GM18873 (cell line): ENCODE results near the gene ALDH4A1.
"Not testable (repeated sequence)": the region's sequence is repeated elsewhere in the genome, so short reads cannot be mapped to it uniquely, and the experiment has no call there.

Experiments
- ATAC-seq: cut with Tn5 transposase; IDR thresholded peaks from one replicate; pipeline ENCODE4 v1.9.1; 2021; ENCODE audit warnings: mild to moderate bottlenecking, moderate library complexity, moderate number of reproducible peaks; ENCODE audit not compliant: unreplicated experiment, low FRiP score

ALDH4A1 gene

GRCh38 chr1:18861590-18861989 is 40.8 kb downstream of the ALDH4A1 start:
- ATAC-seq, result no peak

DNA sequence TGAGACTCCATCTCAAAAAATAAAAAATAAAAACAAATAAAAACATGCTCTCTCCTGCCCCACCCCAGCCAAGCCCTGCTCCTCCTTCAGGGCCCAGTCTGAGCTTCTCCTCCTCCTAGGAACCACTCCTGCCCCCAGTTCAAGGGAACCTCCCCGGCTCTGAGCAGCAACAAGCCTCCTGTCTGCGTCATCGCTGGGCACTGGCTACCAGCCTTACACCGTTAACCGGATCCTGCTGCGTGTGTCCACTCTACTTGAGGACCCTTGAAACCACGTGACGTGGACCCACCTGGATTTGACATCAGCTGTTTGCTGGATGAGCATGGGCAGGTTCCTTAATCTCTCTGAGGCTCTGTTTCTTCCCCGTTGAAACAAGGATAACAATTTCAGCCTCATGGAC is 41.3 kb downstream of the ALDH4A1 start:
- ATAC-seq, result no peak

DNA sequence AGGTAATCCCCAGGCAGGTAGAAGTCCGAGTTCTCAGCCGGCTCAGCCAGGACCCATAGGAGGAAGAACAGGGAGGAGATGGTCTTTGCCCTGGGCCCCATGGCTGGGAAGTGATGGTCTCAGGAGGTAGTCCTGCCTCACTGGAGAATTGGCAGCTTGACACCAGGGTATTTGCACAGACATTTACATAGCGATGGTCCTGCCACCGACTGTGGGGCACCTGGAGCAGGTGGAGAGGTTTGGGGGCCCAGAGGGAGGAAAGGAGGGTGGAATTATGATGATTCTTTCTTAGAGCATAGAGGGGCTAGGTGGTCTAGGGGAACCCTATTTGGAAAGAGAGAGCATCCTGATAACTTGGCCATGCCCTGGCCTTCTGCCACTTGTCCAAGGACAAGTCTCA is 42.8 kb downstream of the ALDH4A1 start, which contains the start of gene TAS1R2:
TAS1R2 (minus strand) TSS at position 101 of the 400 bp plus-strand sequence; CDS start at position 101, 0 bp downstream.
- ATAC-seq, result no peak

DNA sequence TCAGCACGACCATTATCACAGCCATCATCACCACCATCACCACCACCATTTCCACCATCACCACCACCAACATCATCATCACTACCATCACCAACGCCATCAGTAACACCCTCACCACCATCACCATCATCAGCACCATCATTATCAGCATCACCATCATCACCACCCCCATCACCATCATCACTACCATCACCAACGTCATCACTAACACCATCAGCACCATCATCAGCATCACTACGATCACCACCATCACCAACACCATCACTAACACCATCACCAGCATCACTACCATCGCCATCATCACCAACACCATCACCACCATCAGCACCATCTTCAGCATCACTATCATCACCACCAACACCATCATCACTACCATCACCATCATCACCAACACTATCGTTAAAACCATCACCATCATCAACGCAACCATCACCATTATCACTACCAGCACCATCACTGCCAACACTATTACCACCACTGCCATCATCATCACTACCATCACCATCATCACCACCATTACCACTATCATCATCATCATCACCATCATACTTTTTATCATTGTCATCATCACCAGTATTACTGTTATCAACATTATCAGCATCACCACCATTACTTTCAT is 44.2 kb downstream of the ALDH4A1 start:
- no peak for ATAC-seq

DNA sequence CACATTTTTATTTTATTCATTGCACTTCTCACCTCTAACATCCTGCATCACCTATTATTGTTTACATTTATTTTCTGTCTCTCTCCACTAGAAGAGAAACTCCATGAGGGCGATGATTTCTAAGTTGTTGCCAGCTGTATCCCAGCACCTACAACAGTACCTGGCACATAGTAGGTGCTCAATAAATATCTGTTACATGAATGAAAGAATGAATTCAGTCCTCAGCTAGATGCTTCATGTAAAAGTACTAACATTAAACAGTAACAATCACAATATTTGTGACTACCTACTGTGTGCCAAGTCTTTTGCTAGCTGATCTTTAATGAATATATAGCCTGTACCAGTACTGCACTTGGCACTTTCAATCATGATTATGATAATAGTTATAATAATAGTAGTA is 45.9 kb downstream of the ALDH4A1 start:
- ATAC-seq, result no peak

DNA sequence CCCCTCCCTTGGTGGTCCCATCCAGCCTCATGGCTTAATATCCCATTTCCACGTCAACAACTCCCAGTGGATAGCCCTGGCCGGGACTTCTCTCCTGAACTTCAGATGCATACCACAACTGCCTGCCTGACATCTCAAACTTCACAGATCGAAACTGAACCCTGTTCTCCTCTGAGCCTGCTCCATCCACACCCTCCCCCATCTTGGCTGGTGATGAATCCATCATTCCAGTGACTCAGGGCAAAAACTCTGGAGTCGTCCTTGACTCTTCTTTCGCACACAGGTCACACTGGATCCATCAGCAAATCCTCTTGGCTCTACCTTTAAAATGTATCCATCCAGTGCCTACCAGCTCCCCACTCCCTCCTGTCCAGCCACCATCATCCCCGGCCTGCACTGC is 46.8 kb downstream of the ALDH4A1 start:
- ATAC-seq, result no peak

GRCh38 chr1:18854331-18855025 is 47.9 kb downstream of the ALDH4A1 start:
- no peak for ATAC-seq

DNA sequence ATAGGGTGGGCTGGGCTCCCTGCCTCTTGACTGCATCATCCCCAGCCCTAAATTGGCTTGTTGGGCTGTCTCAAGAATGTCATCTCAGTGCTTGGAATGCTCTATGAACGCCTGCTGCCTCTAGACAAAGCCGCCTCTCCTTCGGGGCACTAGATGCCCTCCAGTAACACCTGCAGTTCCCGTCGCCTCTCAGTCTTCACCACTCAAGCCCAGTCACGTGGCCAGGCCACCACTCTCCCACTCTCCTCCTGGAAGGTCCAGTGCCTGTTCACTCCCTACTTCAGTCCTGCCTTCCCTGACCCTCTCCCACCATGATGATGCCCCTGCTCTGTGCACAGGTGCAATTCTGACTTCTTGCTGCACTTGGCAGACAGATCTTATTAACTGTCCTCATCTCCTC is 49.9 kb downstream of the ALDH4A1 start:
- no peak for ATAC-seq

GRCh38 chr1:18849261-18849711 is 53.1 kb downstream of the ALDH4A1 start:
- no peak for ATAC-seq

DNA sequence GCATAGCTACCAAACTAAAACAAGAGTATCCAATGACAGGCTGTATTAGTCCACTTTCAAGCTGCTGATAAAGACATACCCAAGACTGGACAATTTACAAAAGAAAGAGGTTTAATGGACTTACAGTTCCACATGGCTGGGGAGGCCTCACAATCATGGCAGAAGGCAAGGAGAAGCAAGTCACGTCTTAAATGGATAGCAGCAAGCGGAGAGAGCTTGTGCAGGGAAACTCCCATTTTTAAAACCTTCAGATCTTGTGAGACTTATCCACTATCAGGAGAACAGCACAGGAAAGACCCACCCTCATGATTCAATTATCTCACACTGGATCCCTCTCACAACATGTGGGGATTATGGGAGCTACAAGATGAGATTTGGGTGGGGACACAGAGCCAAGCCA is 54.6 kb downstream of the ALDH4A1 start:
- not testable (repeated sequence) for ATAC-seq

DNA sequence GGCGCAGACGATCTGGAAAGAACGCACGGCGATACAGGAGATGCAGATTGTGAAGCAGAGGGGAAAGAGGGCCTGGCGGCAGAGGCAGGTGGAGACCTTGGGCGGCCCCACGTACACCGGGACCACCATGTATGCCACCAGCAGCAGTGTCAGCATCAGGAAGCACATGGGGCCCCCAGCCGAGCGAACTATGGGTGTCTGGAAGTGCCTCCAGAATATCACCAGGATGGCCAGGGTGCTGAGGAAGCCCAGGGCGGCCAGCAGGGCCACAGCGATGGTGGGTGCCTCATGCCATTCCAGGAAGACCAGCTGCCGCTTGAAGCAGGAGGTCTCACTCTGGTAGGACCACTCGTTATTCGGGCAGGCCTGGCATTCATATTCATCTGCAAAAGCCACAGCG is 62.2 kb downstream of the ALDH4A1 start:
- no peak for ATAC-seq

GRCh38 chr1:18836654-18837053 is 65.7 kb downstream of the ALDH4A1 start:
- ATAC-seq, result no peak

DNA sequence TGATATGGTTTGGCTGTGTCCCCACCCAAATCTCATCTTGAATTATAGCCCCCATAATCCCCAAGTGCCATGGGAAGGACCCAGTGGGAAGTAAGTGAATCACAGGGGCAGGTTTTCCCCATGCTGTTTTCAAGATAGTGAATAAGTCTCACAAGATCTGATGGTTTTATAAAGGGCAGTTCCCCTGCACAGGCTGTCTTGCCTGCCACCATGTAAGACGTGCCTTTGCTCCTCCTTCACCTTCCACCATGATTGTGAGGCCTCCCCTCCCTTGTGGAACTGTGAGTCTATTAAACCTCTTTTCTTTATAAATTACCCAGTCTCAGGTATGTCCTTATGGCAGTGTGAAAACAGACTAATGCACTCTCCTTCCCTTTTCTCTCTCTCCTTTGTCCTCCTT is 70.0 kb downstream of the ALDH4A1 start:
- not testable (repeated sequence) for ATAC-seq

DNA sequence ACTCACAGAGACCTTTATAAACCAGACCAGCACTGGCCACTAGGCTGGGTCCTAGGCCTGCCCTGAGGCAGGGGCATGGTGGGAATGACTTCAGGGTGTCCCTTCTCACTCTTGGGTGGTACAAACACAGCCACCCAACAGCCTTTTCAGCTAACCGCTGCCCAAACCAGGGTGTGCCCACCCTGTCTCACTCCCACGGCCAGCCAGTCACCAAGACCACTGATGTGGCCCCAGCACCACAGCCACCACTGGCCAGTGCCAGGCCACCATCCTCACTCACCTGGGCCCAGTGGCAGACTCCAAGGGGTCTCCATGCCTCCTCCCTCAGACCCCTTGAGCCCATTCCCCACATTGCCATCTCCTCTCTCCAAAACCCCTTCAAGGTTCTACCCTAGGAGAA is 70.7 kb downstream of the ALDH4A1 start:
- ATAC-seq, result no peak

DNA sequence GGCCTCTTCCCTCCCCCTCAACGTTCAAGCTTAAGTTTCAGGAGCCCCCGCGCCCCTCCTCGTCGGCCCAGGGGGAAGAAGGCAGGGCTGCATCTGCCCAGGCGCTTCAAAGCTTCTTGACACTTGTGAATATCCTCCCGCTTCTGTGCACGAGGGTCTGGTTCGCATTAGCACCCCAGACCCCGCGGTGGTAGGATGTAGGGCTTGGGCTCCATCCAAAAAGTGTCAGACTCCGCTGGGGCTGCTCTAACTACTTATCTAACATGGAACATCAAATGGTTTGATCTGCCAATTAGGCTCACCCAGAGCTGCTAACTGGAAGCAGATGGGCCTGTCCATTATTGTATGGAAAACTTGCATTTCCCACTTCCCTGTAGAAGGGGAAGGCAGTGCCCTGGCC is 71.8 kb downstream of the ALDH4A1 start:
- no peak for ATAC-seq

GRCh38 chr1:18829671-18830070 is 72.7 kb downstream of the ALDH4A1 start:
- no peak for ATAC-seq

GRCh38 chr1:18828224-18828623 is 74.1 kb downstream of the ALDH4A1 start:
- ATAC-seq, result no peak

- ATAC-seq, result no peak
These were observed 78.9 kb downstream of the ALDH4A1 start for GRCh38 chr1:18823438-18823837.
